HG03280 (cell line): ENCODE measurements around the gene IGF1R.
"Not testable (repeated sequence)": the region's sequence is repeated elsewhere in the genome, so short reads cannot be mapped to it uniquely, and the experiment has no call there.

ENCODE experiments used
- ATAC-seq: cut with Tn5 transposase; IDR thresholded peaks from one replicate; pipeline ENCODE4 v1.9.1; 2021; ENCODE audit warnings: mild to moderate bottlenecking, moderate library complexity; ENCODE audit not compliant: unreplicated experiment

The IGF1R gene

DNA sequence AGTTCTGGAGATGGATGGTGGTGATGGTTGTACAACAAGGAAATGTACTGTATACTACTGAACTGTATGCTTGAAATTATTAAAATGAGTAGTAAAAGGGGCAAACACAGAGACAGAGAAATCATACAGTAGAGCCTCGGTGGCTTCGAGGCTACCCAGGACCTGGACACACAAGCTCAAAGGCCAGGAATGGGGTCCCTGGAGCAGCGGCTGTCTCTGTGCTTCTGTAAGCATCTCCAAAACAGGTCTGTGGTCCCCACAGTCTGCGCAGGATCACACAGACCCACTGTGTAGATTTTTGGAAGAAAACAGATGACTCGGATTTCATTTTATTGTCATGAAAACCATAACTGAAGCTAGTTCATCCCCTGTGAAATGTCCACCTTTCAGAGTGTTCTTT is 319.6 kb downstream of the IGF1R start:
- ATAC-seq = no peak

DNA sequence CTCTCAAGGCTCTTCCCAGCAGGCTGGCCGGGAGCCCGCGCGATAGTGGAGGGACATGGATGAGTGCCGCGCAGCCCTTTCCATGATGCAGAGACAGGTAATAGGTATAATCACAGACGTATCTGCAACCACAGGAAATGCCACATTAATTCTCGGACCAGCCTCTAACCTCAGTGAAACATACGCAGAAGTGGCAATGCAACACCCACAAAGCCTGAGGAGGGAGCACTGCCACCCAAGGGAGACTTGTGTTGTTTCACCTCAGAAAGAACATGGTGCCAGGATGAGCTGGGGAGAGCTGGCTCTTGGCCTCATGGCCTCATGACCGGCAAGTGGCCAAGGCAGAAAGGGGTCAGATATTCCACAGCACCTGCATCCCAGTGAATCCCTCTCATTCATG is 320.2 kb downstream of the IGF1R start:
- no peak for ATAC-seq

DNA sequence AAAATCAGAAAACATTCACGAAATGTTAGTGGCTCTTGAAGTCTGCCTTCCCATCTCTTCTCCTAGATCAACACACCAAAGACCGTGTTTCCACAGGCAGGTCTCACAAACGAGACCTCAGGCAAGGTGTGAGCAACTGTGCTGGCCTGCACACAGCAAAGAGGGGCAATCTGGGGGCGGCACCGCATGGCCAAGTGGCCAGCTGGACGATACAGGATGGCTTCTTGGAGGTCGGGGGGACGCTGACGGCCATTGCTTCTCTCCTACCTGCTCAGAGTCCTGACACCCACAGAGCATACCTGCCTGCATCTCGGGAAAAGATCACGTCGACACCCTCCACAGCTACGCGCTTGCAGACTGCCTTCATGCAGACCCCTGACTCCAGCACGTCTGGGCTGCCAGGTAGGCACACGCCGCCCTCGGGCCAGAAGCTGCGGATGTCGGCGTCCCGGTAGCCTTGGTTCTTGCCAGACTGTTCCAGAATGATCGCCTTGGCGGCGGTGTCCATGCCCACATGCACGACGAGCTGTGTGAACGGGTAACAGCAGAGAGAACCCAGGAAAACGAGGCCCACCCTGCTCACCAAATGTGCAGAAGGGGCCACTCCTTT is 320.9 kb downstream of the IGF1R start:
- no peak for ATAC-seq

GRCh38 chr15:98970799-98971198 is 322.5 kb downstream of the IGF1R start:
- no peak for ATAC-seq

GRCh38 chr15:98976500-98976899 is 328.2 kb downstream of the IGF1R start:
- no peak for ATAC-seq

GRCh38 chr15:98977441-98977840 is 329.1 kb downstream of the IGF1R start:
- no peak for ATAC-seq

GRCh38 chr15:98978153-98978552 is 329.8 kb downstream of the IGF1R start:
- ATAC-seq = no peak

DNA sequence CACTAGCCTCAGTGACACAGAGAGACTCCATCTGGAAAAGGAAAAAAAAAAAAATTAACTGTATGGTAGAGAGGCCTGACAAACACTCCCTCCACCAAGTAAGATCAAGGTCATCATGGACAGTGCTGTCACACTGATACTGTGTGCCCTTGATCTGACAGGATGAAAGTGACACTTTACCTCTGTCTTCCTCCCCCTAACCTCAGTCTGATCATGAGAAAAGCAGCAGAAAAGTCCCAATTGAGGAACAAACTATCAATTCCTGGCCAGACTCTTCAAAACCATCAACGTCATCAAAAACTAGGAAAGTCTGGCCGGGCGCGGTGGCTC is 332.5 kb downstream of the IGF1R start:
- no peak for ATAC-seq

DNA sequence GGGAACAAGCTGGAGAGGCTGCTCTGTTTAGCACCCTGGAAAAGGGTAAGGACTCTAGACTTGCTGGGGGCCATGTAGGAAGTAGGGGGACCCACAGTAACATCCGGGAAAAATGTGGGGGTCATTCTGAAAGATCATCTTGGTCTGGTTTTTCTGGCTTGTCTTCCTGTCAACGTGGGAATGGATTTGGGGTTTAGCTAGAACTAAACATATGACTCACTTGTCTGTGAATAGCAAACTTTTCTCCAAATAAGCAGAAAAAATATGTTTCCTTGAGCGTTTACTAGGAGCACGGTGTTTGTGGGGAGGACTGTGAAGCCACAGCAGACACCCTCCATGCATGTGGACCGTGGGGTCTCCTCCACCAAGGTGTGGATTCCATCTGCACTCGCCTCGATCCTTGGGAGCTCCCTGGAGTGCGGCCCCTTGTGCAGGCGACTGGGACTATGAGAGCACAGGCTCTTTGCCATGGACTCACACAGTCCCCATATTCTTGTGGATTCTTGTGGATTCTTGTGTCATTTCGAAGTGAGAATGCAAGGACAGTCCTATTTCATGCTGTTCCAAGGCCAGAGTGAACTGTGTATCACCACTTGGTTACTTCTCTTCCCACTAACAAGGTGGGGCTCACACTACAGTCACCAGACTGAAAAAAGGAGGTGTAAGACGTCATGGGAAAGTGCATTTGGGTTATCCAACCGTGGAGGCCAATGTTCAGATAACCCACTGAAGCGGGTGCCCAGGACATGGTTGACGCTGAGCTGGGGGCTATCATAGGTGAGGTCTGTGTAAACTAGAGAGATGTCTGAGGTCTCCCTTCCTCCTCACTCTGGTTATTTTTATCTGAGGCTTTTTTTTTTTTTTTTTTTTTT is 333.7 kb downstream of the IGF1R start:
- ATAC-seq = no peak

DNA sequence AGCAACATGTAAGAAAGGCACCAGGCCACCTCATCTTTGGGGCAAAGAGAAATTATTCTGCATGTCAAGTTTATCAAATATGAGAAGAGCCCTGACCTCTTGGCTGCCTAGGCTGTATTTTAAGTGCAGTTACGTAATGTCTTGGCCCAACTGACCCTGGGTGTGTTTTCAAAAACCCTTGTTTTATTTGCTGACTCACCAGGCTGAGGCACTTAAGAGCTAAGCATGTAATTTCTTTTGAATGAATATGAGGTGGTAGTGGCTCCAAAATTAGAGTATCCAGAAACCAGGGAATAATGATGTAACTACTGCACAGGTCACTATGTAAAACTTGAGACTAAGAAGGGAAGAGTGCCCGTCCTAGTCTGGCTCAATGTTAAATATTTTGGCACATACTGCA is 335.0 kb downstream of the IGF1R start:
- no peak for ATAC-seq

GRCh38 chr15:98986281-98986680 is 337.9 kb downstream of the IGF1R start:
- ATAC-seq = no peak

GRCh38 chr15:98994892-98995291 is 346.6 kb downstream of the IGF1R start:
- no peak for ATAC-seq

DNA sequence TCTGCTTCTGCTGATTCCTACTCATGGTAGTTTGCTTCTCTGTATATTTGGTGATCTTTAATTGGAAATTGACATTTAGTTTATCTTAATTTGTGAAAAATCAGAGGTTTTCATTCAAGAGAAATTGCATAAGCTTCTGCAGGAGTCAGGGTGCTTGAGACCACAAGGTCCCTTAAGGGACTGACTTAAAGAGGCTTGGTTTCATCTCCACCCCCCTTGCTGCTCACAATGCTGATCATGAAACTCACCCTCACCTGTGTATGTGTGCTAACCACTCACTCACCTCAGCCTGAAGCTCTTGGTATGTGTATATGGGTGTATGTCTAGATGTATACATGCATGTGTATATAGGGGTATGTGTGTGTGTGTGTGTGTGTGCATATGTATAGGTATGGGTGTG is 347.8 kb downstream of the IGF1R start:
- ATAC-seq = no peak

GRCh38 chr15:98996624-98997023 is 348.3 kb downstream of the IGF1R start:
- ATAC-seq = no peak

DNA sequence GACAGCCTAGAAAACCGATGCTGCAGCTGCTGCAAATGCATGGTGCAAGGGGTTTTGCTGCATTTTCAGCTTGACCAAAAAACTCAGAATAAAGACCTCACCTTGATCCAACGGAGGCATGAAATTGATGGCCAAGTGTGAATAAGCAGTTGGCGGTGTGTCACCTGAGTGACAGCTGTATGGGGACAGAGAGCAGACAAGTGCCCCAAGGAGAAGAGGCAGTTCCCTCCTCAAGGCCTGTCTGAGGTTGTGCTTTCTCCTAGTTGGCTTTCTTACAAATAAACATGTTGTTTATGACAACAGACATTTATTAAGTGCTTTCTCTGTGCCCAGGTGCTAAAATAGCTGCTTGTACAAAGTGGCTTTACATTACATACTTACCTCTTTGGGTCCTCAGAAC is 349.0 kb downstream of the IGF1R start:
- no peak for ATAC-seq

DNA sequence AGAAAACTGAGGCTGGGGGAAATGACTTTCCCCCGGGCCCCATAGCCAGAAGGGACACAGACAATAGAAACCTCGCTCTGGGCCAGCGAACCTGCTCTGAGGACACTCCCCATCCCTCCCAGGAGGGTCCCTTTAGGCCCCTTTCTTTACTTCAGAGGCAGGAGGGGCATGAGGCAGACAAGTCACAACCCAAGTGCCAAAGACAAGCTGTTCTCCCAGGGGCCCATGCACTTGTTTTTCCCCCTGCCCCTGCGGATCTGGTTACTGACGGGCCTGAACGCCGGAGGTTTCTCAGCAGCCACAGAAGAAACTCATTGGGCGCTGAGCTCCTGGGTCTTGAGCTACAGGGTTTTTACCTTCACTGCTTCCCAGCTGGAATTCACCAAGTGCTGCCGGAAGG is 349.4 kb downstream of the IGF1R start:
- no peak for ATAC-seq

DNA sequence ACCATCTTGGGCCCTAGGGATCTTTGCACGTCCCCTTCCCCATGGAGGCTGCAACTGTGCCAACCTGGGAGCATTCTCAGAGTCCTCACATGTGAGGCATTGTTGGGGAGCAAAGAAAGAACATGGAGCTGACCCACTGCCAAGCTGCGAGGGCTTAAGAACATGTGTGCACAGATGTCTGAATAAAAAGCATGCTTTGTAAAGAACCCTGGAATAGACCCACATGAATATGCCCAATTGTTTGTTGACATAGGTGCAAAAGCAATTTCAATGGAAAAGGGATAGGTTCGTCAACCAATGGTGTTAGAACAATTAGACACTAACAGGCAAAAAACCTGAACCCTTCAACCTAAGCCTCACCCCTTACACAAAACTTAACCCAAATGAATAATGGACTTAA is 349.9 kb downstream of the IGF1R start:
- no peak for ATAC-seq

DNA sequence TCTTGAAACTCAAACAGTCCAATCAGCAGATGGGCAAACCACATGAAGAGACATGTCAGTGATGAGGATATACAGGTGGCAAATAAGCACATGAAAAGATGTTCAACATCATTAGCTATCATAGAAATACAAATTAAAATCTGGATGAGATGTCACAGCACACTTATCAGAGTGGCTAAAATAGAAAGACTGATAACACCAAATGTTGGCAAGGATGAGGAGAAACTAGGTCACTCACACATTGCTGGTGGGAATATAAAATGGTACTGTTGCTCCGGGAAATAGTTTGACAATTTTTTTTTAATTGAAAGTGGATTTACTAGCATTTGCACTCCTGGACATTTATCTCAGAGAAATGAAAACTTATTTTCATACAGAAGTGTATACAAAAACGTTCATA is 350.9 kb downstream of the IGF1R start:
- no peak for ATAC-seq

DNA sequence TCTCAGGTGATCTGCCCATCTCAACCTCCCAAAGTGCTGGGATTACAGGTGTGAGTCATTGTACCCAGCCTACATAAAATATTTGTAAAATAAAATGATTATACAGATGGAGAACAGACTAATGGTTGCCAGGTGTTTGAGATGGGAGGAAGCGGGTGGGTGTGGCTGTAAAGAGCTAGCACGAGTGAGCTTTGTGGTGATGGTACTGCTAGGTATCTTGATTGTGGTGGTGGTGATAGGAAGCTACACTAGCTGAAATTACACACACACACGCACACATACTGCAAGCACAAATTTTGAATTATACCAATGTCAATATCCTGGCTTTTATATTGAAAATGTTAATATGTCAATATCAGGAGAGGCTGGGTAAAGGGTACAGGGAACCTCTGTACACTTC is 353.9 kb downstream of the IGF1R start:
- no peak for ATAC-seq

GRCh38 chr15:99003317-99003716 is 355.0 kb downstream of the IGF1R start:
- not testable (repeated sequence) for ATAC-seq

DNA sequence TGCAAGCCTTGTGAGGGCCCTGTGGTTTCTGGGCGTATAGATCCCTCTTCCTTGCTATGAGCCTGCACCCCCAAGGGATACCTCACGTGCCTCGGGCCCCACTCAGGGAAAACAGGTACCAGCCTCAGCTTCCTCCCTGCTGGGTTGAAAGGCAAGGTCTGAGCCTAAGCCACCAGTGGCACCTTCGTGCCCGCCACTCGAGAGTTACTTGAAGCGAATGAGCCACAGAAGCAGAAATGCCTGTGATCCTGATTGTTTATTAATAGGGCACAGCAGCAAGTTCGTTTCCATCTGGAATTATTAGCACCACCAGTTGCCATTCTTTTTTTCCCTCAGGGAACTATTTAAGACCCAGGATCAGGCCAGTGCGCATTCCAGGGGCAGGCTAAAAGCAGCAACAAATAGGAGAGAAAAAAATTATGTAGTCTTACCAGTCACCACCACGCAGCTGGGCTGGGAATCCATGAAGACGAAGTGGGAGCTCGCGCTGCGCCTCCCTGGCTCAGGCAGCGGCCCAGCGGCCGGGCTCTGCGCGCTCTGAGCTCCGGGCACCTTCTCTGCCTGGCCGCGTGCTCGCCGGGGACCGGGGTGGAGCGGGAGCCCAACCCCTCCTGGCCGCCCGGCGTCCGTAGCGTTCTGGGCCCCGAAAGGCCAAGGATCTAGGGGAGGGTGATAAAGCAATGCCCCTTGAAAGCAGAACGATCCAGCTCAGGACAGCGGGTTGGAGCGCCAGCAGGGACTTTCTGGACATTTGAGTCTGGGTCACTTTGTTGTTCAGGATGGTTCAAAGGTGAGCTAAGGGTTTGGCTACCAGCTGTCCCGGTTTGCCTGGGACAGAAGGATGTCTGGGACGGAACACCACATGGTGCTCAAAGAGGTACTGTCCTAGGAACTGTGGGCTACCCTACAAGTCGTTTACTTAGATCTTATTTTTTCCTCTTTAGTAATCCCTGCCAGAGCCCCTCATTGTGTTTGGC is 356.9 kb downstream of the IGF1R start:
- ATAC-seq = not testable (repeated sequence)

DNA sequence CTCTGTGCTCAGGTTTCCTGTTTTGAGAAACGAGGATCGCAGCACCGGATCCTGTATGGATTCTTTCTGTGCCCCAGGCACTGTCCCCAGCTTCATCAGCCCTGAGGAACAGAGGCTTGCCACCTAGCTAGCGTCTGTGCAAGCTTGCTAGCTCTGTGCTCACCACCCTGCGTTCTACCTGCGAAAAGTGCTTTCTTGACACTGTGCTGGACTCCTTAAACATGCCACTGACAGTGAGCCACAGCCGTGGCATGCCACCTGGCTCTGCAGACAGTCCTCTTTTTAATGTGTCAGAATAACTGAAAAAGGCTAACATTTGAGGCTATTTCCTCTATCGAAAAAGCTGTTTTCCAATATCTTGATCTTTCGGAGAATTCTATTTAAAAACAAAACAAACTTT is 357.8 kb downstream of the IGF1R start:
- no peak for ATAC-seq
